Peyer's patch (tissue), 4 donors: ENCODE data around the gene MAPK8IP1.

Source experiments
- POLR2A ChIP-seq, 2 donors: fragments of 450-650 bp; IDR thresholded peaks; one replicate each; pipeline ENCODE4 v1.5.1; 2017; ENCODE audit warnings: antibody characterized with exemption in 2 of 2, mild to moderate bottlenecking in 2 of 2, moderate library complexity in 2 of 2
- TF ChIP-seq, protein P1 (sequence below), 6 experiments: fragments of 450-650 bp in 4 of 6; fragments of 200-600 bp in 2 of 6; sonication (generic) in 1 of 6; IDR thresholded peaks; one replicate each; pipeline ENCODE4 v1.5.1; 2017 to 2019; ENCODE audit warnings: antibody characterized with exemption in 6 of 6, mild to moderate bottlenecking in 3 of 6, moderate library complexity in 1 of 6

- TF ChIP-seq, protein P1, sequence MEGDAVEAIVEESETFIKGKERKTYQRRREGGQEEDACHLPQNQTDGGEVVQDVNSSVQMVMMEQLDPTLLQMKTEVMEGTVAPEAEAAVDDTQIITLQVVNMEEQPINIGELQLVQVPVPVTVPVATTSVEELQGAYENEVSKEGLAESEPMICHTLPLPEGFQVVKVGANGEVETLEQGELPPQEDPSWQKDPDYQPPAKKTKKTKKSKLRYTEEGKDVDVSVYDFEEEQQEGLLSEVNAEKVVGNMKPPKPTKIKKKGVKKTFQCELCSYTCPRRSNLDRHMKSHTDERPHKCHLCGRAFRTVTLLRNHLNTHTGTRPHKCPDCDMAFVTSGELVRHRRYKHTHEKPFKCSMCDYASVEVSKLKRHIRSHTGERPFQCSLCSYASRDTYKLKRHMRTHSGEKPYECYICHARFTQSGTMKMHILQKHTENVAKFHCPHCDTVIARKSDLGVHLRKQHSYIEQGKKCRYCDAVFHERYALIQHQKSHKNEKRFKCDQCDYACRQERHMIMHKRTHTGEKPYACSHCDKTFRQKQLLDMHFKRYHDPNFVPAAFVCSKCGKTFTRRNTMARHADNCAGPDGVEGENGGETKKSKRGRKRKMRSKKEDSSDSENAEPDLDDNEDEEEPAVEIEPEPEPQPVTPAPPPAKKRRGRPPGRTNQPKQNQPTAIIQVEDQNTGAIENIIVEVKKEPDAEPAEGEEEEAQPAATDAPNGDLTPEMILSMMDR (IDR thresholded peaks at IDR 0.05): no peak
- TF ChIP-seq POLR2A (IDR thresholded peaks at IDR 0.05): no peak
Measured at GRCh38 chr11:45902452-45903380, 17.3 kb downstream of the MAPK8IP1 start.
